Neural crest cell (in vitro differentiated cells): ENCODE results near the gene PSMB2. TPM values are rescaled to one million over a fixed set of nuclear protein-coding genes. Genes with fewer than 3 reads are reported as not detected.

Experiments used
- DNase-seq: peaks from one replicate; pipeline ENCODE4 v3.0.0; 2021; ENCODE audit warnings: low read depth, mixed read lengths, low spot score
- H3K27ac Mint-ChIP-seq: one replicate; pipeline ENCODE4 v1.8.0; 2021; ENCODE audit warnings: mild to moderate bottlenecking, mixed read lengths; ENCODE audit not compliant: unreplicated experiment
- H3K27me3 Mint-ChIP-seq: 2 replicates; pipeline ENCODE4 v1.8.0; 2021; ENCODE audit warnings: low read depth, mild to moderate bottlenecking, mixed read lengths
- H3K36me3 Mint-ChIP-seq: 2 replicates; pipeline ENCODE4 v1.8.0; 2021; ENCODE audit warnings: low read depth, mild to moderate bottlenecking, mixed read lengths
- H3K4me1 Mint-ChIP-seq: 2 replicates; pipeline ENCODE4 v1.8.0; 2021; ENCODE audit warnings: mixed read lengths
- H3K4me3 Mint-ChIP-seq: one replicate; pipeline ENCODE4 v1.8.0; 2021; ENCODE audit warnings: mild to moderate bottlenecking, mixed read lengths
- H3K9me3 Mint-ChIP-seq: 2 replicates; pipeline ENCODE4 v1.8.0; 2021; ENCODE audit warnings: mixed read lengths
- total RNA-seq: library from RNA; stranded (reverse); gene quantifications from 2 replicates; pipeline ENCODE4 v1.2.1, GENCODE V29; 2021
- TF ChIP-seq, protein P1 (sequence below): fragments of 200-600 bp; sonication (generic); conservative IDR thresholded peaks from 2 replicates; pipeline ENCODE4 v1.5.0; 2021; ENCODE audit warnings: antibody characterized with exemption, mild to moderate bottlenecking

Gene PSMB2
- total RNA-seq, 1 donor from 2014 or later, result 104 TPM

GRCh38 chr1:35557118-35557610 lies 84.2 kb downstream of the PSMB2 start, which contains the start of gene KIAA0319L:
TSS of gene KIAA0319L (minus strand) at chr1:35557403. CDS start at chr1:35554491, 2,912 bp downstream.
- peak within 1 kb of the TSS; percentile 94 for H3K4me3 Mint-ChIP-seq
- no peaks in the 10 kb centered on the region for H3K36me3 Mint-ChIP-seq
- no peaks in the 10 kb centered on the region for H3K27me3 Mint-ChIP-seq
- TF ChIP-seq, protein P1, sequence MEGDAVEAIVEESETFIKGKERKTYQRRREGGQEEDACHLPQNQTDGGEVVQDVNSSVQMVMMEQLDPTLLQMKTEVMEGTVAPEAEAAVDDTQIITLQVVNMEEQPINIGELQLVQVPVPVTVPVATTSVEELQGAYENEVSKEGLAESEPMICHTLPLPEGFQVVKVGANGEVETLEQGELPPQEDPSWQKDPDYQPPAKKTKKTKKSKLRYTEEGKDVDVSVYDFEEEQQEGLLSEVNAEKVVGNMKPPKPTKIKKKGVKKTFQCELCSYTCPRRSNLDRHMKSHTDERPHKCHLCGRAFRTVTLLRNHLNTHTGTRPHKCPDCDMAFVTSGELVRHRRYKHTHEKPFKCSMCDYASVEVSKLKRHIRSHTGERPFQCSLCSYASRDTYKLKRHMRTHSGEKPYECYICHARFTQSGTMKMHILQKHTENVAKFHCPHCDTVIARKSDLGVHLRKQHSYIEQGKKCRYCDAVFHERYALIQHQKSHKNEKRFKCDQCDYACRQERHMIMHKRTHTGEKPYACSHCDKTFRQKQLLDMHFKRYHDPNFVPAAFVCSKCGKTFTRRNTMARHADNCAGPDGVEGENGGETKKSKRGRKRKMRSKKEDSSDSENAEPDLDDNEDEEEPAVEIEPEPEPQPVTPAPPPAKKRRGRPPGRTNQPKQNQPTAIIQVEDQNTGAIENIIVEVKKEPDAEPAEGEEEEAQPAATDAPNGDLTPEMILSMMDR, result no peak
- H3K9me3 Mint-ChIP-seq, result no peaks in the 10 kb centered on the region
- peak within 1 kb of the TSS; percentile 97 for H3K27ac Mint-ChIP-seq
- peak; percentile 78 for DNase-seq
- H3K4me1 Mint-ChIP-seq, result peaks cover 45% of the 10 kb centered on the region

GRCh38 chr1:35556484-35557117 lies 84.7 kb downstream of the PSMB2 start:
- no peak for DNase-seq
- TF ChIP-seq, protein P1, result no peak

GRCh38 chr1:35555601-35556477 lies 85.5 kb downstream of the PSMB2 start:
- no peaks in the 10 kb centered on the region for H3K36me3 Mint-ChIP-seq
- no peaks in the 10 kb centered on the region for H3K9me3 Mint-ChIP-seq
- peaks cover 36% of the 10 kb centered on the region for H3K4me1 Mint-ChIP-seq
- TF ChIP-seq, protein P1, result no peak
- DNase-seq, result no peak
- no peak overlapping the region for H3K27ac Mint-ChIP-seq
- H3K27me3 Mint-ChIP-seq, result no peaks in the 10 kb centered on the region
- peak overlapping the region; percentile 94 for H3K4me3 Mint-ChIP-seq

More at GRCh38 chr1:35556484-35557117, 84.7 kb downstream of the PSMB2 start:
- H3K27ac Mint-ChIP-seq, result peak overlapping the region; percentile 93
- H3K4me1 Mint-ChIP-seq, result peaks cover 41% of the 10 kb centered on the region
- no peaks in the 10 kb centered on the region for H3K27me3 Mint-ChIP-seq
- peak overlapping the region; percentile 94 for H3K4me3 Mint-ChIP-seq
- no peaks in the 10 kb centered on the region for H3K36me3 Mint-ChIP-seq
- H3K9me3 Mint-ChIP-seq, result no peaks in the 10 kb centered on the region

DNA sequence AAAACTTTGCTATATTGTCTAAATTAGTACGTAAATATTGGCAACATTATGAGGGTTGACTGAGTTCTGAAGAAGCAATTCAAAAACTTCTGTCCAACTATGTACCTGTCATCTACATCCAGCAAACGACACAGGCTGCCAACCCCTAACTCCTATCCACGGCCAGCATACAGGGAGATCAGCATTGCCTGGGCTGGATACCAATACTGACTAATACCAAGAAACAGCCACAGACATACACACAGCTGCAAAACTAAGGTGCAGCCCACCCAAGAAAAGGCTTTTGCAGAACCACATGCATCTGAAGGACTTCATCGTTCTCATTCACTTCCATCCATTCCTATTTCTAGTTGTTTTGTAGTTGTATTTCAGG lies 86.1 kb downstream of the PSMB2 start:
- H3K27ac Mint-ChIP-seq, result no peak overlapping the region
- no peak for DNase-seq
- no peaks in the 10 kb centered on the region for H3K9me3 Mint-ChIP-seq
- no peaks in the 10 kb centered on the region for H3K27me3 Mint-ChIP-seq
- peak overlapping the region; percentile 94 for H3K4me3 Mint-ChIP-seq
- TF ChIP-seq, protein P1, result no peak
- no peaks in the 10 kb centered on the region for H3K36me3 Mint-ChIP-seq
- H3K4me1 Mint-ChIP-seq, result peaks cover 36% of the 10 kb centered on the region

- no peaks in the 10 kb centered on the region for H3K9me3 Mint-ChIP-seq
- H3K4me3 Mint-ChIP-seq, result peak overlapping the region; percentile 94
- TF ChIP-seq, protein P1, result no peak
- no peak for DNase-seq
- no peaks in the 10 kb centered on the region for H3K27me3 Mint-ChIP-seq
- peaks cover 35% of the 10 kb centered on the region for H3K4me1 Mint-ChIP-seq
- no peak overlapping the region for H3K27ac Mint-ChIP-seq
- H3K36me3 Mint-ChIP-seq, result no peaks in the 10 kb centered on the region
Observed at GRCh38 chr1:35554266-35555211, 86.8 kb downstream of the PSMB2 start.
